ENCODE measurements around the gene MOK.
"Not testable (repeated sequence)": the region's sequence is repeated elsewhere in the genome, so short reads cannot be mapped to it uniquely, and the experiment has no call there.

Gene MOK

DNA sequence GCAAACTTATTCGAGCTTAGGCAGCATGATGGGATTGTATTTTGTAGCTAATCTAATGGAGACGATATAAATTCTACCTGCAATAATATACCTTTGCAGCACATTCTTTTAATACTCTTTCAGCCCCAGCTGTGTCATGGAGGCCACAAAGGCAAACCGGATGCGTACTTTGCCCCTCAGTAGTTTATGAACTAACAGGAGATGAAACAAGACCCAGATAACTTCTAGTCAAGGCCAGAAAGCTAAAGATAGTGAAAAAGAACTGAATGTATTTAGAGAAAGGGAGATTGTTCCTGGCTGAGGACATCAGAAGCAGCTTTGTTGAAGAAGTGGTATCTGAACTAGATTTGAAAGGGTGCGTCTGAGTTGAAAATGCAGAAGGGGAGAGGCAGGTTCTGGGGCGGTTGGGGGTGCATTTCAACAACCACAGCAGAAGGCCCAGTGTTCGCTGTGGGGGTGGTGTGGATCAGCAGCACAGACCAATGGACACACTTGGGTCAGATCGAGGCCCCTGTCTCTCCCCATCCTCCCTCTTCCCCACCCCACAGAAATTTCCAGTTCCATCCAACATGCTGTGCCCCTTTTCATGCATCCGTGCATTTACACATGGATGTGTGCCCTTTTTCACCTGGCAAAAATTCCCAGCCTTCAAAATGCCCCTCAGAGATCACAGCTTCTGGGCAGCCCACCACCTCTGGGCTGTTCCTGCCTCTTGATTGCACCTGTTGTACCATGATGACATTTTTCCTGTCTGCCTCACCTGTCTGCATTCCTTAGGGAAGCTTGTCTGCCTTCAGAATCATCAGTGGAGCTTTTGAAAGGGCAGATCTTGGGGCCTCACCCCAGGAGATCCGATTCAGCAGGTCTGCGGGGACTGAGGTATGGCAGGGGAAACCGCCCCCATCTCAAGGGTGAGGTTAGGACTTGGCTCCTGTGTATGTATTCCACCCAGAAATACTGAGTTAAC, 16.8 kb upstream of the MOK start:
- no peak for DNase-seq (ENCODE audit: low read depth in 2 of 2, low spot score in 1 of 2)

DNA sequence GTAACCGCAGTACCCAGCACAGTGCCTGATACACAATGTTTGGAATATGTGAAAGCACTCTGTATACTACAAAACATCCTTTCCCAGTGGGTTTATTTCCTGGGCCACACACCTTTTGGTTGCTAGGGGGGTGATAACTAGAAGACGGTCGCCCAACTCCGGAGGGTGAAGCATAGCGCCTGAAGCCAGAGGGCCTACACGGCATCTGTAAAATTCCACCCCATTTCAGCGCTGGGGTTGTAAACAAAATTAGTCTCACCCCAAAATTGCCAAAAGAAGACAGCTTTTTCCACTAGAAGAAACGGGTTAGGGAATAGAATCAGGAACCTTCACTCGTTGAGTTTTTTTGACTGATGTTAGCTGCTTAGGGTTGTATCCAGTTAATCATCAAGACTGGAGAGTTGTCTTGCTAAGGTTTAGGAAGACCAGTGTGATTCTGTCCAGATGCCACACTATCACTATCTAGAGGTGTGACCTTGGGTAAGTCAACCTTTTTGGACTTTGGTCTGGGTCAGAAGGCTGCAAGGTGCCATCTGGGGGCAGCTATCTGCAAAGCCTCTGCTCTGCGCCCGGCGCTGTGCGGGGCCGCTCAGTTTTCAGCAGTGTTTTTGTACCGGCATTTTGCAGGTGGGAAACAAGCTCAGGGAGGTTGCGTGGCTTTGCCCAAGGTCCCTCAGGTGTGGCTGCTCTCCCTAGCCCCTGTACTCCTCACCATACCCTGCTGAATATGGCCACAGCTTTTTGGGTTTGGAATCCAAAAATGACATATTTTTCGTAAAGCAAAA, 15.9 kb upstream of the MOK start:
- DNase-seq (ENCODE audit: low read depth in 2 of 2, low spot score in 1 of 2), result no peak

DNA sequence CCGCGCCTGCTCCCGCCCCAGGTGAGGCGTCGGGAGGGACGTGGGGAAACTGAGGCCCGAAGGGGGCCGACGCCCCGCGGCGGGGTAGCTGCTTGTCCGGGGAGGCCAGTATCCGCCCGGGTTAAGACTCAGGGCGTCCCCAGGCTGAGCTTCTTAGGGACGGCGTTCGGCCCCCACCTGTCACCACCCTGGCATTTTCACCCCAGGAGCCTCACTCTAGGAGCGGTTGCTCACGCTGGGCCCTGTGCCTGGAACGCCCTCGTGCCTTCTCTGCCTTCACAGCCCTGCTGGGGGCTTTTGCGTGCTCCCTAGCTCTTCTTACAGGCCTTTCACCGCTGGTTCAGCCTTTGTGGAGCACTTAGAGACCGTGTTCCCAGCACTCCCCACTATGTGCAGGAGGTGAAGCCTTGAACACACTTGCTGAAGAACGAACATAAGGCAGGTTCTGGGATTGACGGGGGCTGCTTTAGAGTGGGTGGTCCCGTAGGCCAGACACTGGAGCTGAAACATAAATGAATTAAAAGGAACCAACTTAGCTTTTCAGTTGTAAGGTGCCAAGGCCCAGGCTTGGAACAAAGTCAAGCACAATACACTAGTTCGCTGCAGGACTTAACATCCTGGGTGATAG, 15.2 kb upstream of the MOK start:
- DNase-seq (ENCODE audit: low read depth in 2 of 2, low spot score in 1 of 2), result no peak

DNA sequence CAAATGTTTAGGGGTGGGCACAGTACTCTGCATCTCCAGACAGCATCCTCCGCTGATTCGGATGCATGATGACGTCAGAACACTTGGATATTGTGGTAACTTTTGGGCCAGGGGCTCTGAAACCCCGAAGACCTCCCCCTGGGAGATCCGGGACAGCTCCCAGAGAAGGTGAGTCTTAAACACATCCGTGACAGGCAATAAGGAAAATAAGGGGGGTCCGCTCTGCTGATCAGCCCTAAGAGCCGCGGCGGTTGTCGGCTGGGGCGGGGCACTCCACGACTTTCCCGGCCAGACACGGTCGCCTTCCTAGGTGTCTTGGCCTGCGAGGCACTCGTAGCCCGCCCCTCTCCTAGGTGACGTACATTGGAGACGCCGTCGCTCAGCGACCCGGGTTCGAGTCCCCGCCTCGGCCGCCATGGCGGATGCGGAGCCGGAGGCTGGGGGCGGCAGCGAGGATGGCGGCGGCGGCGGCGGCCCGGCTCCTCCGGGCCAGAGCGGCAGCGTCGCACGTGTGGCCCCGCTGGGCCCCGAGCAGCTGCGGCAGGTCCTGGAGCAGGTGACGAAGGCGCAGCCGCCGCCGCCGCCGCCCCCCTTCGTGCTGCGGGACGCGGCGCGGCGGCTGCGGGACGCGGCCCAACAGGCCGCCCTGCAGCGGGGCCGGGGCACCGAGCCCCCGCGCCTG, 14.5 kb upstream of the MOK start, which contains the start of gene ZNF839:
ZNF839 (plus strand) TSS at position 396 of the 682 bp plus-strand sequence; CDS start at position 416, 20 bp downstream.
- DNase-seq (ENCODE audit: low read depth in 2 of 2, low spot score in 1 of 2), result peak; percentile 86 to 91

DNA sequence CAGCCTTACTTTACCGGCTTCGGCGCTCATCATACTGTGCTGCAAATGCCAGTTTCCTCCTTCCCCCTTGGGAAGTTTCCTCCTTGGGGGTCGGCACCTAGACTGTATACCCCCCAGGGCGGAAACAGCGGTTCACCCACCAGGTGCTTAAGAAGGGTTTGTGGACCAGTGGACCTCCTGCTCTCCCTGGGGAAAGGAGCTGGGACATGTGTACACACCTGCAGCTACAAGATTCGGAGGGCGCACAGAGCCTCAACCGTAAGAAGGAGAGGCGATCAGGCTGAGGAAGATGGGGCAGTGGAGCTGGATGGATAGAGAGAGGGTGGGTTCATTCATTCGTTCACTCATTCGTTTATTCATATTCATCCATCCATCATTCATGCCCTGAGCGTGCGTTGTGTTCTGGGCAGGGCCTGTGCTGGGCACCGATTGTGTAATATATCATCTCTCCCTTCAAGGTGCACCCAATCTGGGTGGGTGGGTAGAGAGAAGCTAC, 13.9 kb upstream of the MOK start:
- DNase-seq (ENCODE audit: low read depth in 2 of 2, low spot score in 1 of 2), result no peak

DNA sequence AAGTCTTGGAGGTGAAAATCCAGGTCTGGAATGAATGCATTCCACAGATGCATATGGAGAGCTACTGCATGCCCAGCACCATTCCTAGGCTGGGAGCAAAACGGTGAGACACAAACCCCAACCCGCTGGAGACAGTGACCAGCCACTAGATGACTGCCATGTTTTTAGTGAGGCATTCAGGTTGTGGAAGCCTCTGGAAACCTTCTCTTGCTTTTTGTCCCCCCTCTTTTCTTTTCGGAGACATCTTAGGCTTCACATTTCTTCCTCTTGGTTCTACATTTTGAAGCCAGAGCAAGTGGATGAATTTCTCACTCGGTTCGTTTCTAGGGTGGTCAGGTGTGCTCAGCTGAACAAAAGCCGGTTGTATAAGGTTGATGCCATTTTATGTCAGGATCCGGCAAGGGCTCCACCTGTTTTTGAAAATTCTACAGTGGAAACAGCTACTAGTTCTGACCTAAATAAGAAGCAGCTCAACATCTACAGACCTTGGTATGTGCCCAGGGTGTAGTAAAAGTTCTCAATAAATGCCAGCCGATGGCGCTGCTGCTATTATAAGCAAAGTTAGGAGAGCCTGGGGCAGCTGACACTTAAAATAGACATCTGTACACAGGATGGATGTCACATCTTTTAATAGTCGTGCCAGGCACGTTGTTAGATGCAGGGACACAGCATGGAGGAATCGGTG, 12.7 kb upstream of the MOK start:
- DNase-seq (ENCODE audit: low read depth in 2 of 2, low spot score in 1 of 2), result no peak

DNA sequence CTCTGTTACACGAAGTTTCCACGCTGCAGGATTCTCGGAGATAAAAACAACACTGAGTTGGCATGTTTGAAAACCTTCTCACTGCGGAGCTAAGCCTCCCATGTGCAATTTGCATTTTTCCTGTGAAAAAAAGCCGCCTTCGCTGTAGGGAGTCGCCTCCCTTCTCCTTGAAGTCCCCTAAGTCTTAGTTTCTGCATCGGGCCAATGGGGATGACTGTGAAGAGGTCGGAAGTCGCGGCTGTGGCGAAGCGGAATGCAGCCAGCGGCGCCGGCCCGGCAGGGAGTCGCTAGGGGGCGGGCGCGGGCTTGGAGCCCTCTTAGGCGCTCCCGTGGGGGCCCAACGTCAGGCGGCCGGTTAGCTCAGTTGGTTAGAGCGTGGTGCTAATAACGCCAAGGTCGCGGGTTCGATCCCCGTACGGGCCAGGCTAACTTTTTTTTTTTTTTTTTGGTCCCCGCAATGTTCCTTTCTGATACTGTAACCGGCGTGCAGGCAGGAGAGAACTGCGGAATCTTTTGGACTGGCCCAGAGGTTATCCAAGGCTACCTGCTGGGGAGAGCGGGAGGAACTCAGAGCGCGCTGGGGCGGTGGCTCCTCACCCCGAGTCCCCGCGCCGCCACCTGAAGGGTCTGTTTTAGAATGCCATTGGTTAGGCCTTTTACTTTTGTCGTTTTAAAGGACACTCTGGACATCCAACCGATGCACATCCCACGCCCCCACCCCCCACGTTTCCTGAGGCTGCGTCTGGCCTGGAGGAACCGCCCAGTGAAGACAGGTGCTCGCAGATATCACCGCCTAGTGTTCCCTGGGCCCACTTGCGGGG, 12.0 kb upstream of the MOK start:
- peak; percentile 93 to 97 for DNase-seq (ENCODE audit: low read depth in 2 of 2, low spot score in 1 of 2)

DNA sequence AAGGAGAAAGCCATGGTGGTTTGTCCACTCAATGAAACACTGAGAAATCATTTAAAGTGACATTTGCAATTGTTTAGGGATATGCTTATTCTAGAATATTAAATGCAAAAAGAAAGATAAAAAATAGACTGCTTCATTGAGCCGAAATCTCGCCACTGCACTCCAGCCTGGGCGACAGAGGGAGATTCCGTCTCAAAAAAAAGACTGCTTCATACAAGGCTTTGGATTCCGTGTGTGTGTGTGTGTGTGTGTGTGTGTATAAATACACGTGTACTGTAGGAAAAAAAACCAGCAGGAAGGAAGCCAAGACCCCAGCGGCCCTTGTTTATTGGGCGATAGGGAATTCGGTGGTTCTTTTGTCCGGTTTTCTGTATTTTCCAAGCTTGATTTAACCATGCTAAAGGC, 11.4 kb upstream of the MOK start:
- DNase-seq (ENCODE audit: low read depth in 2 of 2, low spot score in 1 of 2), result no peak

DNA sequence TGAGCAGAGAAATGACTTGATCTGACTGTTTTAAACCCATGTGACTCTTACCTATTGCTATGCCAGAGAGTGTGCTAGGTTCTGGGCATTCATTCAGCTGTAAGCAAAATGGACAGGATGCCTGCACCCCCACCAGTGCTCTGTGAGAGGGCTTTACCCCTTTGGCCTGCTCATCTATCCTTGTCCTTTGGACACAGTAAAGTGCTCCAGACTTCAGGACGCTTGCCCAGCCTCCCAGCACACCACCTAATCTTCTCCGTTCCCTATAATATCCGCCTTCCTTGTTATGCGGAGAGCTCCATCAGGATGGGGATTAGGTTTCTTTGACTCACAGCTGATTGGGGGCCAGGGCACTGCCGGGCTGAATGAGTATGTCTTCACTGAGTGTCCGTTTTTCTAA, 10.2 kb upstream of the MOK start:
- DNase-seq (ENCODE audit: low read depth in 2 of 2, low spot score in 1 of 2), result no peak

DNA sequence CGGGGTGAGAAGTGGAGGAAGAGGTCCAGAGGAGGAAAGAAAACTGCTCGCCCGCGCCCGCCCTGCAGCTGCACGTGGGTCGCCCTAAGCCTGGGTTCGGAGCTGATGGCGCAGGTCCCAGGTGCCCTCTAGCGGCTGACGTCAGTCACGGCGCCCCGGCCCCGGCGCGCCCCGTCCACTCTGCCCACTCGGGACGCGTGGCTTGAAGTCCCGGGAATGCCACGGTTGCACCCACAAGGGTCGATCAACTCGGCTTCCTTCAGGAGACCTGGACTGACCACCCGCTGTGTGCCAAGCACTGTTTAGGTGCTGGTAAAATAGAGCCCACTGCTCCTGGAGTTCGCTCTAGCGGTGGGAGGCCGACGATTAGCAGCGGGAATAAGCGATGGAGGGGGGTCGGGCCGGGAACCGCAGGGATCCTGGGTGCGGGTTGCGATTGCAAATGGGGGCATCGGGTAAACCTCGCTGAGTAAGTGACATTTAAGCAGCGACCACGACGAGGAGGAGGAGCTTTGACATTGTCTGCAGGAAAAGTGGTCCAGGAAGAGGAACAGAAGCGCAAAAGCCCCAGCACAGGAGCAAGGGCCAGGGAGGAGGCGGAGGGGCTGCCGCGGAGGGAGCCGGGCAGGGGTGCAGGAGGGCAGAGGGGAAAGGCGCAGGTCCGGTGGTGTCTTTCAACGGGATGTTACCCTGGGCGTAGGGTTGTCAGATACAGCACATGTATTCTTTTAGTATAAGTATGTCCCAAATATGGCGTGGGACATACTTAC, 9.5 kb upstream of the MOK start:
- DNase-seq (ENCODE audit: low read depth in 2 of 2, low spot score in 1 of 2), result peak; percentile 59 to 68

DNA sequence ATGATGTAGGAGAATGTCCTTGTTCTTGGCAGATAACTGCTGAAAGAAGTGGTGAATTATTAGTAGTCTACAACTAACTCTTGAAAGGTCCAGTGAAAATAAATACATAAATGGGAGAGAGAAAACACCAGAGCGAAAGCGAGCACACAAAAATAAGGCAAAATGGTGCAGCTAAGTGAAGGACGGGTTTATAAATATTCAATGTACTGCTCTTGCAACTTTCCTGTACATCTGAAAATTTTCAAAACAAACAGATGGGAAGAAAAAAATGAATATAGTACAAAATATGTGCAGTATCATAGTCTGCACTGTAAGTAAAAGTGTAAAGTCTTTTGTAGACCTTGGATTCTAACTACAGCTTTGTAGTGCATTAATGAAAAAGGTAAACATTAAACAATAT, 1.3 kb downstream of the MOK start:
- DNase-seq (ENCODE audit: low read depth in 2 of 2, low spot score in 1 of 2), result no peak

DNA sequence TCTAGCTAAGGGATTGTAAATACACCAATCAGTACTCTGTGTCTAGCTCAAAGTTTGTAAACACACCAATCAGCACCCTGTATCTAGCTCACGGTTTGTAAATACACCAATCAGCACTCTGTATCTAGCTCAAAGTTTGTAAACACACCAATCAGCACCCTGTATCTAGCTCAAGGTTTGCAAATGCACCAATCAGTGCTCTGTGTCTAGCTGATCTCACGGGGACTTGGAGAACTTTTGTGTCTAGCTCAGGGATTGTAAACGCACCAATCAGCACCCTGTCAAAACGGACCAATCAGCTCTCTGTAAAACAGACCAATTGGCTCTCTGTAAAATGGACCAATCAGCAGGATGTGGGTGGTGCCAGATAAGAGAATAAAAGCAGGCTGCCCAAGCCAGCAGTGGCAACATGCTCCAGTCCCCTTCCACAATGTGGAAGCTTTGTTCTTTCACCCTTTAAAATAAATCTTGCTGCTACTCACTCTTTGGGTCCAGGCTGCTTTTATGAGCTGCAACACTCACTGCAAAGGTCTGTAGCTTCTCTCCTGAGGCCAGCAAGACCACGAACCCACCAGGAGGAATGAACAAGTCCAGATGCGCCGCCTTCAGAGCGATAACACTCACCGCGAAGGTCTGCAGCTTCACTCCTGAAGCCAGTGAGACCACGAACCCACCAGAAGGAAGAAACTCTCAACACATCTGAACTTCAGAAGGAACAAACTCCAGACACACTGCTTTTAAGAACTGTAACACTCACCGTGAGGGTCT, 6.5 kb downstream of the MOK start:
- DNase-seq (ENCODE audit: low read depth in 2 of 2, low spot score in 1 of 2), result not testable (repeated sequence)

DNA sequence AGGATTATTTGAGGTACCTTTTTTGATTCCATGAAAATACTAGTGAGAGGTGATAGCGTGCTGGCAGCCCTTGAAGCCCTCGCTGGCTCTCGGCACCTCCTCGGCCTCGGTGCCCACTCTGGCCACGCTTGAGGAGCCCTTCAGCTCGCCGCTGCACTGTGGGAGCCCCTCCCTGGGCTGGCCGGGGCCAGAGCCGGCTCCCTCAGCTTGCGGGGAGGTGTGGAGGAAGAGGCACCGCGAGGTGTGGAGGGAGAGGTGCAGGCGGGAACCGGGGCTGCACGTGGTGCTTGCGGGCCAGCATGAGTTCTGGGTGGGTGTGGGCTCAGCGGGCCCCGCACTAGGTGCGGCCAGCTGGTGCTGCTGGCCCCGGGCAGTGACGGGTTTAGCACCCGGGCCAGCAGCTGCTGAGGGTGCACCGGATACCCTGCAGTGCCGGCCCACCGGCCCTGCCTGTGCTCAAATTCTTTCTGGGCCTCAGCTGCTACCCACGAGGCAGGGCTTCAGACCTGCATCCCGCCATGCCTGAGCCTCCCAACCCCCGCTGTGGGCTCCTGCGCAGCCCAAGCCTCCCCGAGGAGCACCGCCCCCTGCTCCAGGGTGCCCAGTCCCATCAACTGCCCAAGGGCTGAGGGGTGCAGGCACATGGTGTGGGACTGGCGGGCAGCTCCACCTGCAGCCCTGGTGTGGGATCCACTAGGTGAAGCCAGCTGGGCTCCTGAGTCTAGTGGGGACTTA, 7.4 kb downstream of the MOK start:
- DNase-seq (ENCODE audit: low read depth in 2 of 2, low spot score in 1 of 2), result no peak

DNA sequence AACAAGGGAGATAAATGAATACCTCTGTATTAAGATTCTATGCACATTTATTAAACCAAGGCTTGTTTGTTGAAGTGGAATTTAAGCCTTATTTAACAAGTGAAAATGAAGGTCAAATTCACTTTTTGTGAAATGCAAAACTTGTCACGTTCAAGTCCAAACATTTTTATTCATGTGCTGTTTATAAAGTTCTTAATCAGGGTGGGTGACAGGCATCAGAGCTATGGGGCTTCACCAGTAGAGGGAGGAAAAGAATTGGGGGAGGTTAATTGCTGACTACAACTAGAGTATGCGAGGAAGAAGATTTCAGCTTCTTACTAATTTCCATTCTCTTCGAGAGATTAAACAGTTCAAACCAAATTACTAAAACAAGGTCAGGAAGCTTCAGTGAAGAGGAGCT, 9.7 kb downstream of the MOK start:
- DNase-seq (ENCODE audit: low read depth in 2 of 2, low spot score in 1 of 2), result no peak

DNA sequence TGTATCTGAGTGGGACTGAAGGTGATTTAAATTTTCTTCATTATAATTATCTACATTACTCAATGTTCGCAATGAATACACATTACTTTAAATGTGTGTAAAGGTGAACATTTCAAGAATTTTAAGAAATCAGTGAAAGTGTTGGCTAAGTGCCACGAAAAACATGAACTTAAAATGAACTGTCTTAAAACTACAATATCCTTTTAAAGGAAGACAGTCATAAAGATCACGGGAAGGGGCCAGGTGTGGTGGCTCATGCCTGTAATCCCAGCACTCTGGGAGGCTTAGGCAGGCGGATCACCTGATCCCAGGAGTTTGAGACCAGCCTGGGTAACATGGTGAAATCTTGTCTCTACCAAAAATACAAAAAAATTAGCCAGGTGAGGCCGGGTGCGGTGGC, 11.2 kb downstream of the MOK start:
- DNase-seq (ENCODE audit: low read depth in 2 of 2, low spot score in 1 of 2), result no peak

DNA sequence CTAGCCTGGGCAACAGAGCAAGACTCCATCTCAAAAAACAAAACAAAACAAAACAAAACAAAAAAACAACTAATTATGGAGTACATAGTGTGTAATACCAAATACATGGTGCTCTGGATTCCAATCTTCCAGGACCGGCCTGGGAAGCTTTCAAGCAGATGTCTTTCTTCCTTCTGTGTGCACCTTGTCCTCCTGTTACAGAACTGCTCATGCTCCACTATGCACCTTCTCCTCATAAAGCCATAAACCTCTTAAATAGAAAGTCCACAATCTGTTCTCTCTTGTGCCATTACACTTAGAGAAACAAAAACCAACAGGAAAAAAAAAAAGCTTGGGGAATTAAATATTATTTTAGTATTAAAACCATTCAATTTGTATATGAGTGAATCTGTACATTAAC, 12.5 kb downstream of the MOK start:
- no peak for DNase-seq (ENCODE audit: low read depth in 2 of 2, low spot score in 1 of 2)

DNA sequence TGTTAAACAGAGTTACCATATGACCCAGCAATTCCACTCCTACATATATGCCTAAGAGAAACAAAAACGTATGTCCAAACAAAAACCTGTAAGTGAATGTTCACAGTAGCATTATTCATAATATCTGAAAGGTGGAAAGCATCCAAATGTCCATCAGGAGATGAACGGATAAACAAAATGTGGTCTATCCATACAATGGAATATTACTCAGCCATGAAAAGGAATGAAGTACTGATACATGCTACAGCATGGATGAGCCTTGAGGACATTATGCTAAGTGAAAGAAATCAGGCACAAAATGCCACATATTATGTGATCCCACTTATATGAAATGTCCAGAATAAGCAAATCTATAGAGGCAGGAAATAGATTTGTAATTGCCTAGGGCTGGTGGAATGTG, 16.8 kb downstream of the MOK start:
- no peak for DNase-seq (ENCODE audit: low read depth in 2 of 2, low spot score in 1 of 2)
